GM18867 (cell line): ENCODE data around the gene UNC13B.
"Not testable (repeated sequence)": the region's sequence is repeated elsewhere in the genome, so short reads cannot be mapped to it uniquely, and the experiment has no call there.

ENCODE experiments used
- ATAC-seq: cut with Tn5 transposase; IDR thresholded peaks from one replicate; pipeline ENCODE4 v1.9.1; 2021; ENCODE audit warnings: mild to moderate bottlenecking, moderate library complexity; ENCODE audit not compliant: unreplicated experiment

The UNC13B gene

GRCh38 chr9:35220659-35221338, 59.0 kb downstream of the UNC13B start:
- ATAC-seq: no peak

- ATAC-seq: no peak
Measured at GRCh38 chr9:35225677-35226076, 63.9 kb downstream of the UNC13B start.

- ATAC-seq: no peak
Measured at GRCh38 chr9:35226651-35227050, 64.8 kb downstream of the UNC13B start.

- ATAC-seq: no peak
Measured at GRCh38 chr9:35227284-35227683, 65.5 kb downstream of the UNC13B start.

- no peak for ATAC-seq
Measured at GRCh38 chr9:35229066-35229778, 67.4 kb downstream of the UNC13B start.

- no peak for ATAC-seq
Measured at GRCh38 chr9:35229779-35230143, 68.0 kb downstream of the UNC13B start.

GRCh38 chr9:35232867-35233544, 71.2 kb downstream of the UNC13B start:
- ATAC-seq: no peak

GRCh38 chr9:35236692-35237091, 74.9 kb downstream of the UNC13B start:
- ATAC-seq: no peak

- no peak for ATAC-seq
Measured at GRCh38 chr9:35237311-35237710, 75.5 kb downstream of the UNC13B start.

GRCh38 chr9:35245945-35246344, 84.1 kb downstream of the UNC13B start:
- ATAC-seq: not testable (repeated sequence)

- no peak for ATAC-seq
Measured at GRCh38 chr9:35253075-35253474, 91.3 kb downstream of the UNC13B start.

GRCh38 chr9:35254237-35254636, 92.4 kb downstream of the UNC13B start:
- no peak for ATAC-seq

GRCh38 chr9:35254984-35255857, 93.4 kb downstream of the UNC13B start:
- no peak for ATAC-seq

- ATAC-seq: no peak
Measured at GRCh38 chr9:35257986-35258659, 96.3 kb downstream of the UNC13B start.

GRCh38 chr9:35258660-35259474, 97.1 kb downstream of the UNC13B start:
- no peak for ATAC-seq

- ATAC-seq: no peak
Measured at GRCh38 chr9:35260186-35260585, 98.4 kb downstream of the UNC13B start.

- no peak for ATAC-seq
Measured at GRCh38 chr9:35262064-35262463, 100.3 kb downstream of the UNC13B start.

- ATAC-seq: no peak
Measured at GRCh38 chr9:35267710-35268109, 105.9 kb downstream of the UNC13B start.

- no peak for ATAC-seq
Measured at GRCh38 chr9:35269919-35270318, 108.1 kb downstream of the UNC13B start.

- no peak for ATAC-seq
Measured at GRCh38 chr9:35271637-35272036, 109.8 kb downstream of the UNC13B start.
